ENCODE data around the gene SPDYE2B.
"Not testable (repeated sequence)": the region's sequence is repeated elsewhere in the genome, so short reads cannot be mapped to it uniquely, and the experiment has no call there.

SPDYE2B gene

GRCh38 chr7:102643404-102643803 is 6.7 kb upstream of the SPDYE2B start:
- DNase-seq = not testable (repeated sequence)

GRCh38 chr7:102647813-102648212 is 2.3 kb upstream of the SPDYE2B start:
- DNase-seq = not testable (repeated sequence)

GRCh38 chr7:102664765-102665164 is 14.6 kb downstream of the SPDYE2B start:
- DNase-seq = not testable (repeated sequence)

DNA sequence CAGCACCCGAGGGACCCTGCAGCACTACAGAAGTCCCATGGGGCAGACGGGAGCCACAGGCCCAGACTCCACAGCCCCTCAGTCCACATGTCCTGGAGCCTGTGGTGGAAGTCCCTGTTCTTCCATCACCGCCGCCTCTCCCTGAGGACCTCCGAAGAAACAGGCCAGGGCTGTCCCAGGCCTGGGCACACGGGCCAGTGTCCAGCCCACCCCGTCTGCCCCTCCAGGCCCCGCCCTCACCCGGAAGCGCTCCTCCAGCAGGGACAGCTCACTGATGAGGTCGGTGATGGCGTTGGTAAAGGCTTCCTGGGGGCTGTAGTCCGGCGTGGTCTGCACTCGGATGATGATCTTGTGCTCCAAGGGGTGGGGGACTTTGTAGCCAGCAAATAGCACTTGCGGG is 16.7 kb downstream of the SPDYE2B start:
- not testable (repeated sequence) for DNase-seq

DNA sequence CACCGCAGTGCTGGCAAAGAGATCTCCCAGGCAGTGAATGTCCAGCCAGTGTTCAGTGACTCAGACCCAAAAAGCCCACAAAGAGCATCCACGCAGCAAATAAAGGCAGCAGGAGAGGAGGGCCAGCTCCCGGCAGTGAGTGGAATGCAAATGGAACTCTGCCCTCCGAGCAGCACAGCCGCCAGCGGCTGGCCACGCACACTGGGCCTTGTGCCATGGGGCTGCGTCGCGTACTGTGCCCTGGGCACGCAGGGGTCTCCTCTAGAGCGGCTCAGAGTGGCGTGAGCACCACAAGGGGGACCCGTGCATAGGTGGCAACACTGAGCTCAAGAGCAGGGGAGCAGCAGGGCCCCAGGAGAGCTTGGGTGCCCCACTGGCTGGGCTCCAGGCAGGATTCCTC is 17.4 kb downstream of the SPDYE2B start:
- not testable (repeated sequence) for DNase-seq

GRCh38 chr7:102671166-102671955 is 21.2 kb downstream of the SPDYE2B start, which contains the start of gene POLR2J2:
POLR2J2 (minus strand) TSS chr7:102671663; CDS start chr7:102671601, 62 bp downstream.
- DNase-seq = not testable (repeated sequence)

DNA sequence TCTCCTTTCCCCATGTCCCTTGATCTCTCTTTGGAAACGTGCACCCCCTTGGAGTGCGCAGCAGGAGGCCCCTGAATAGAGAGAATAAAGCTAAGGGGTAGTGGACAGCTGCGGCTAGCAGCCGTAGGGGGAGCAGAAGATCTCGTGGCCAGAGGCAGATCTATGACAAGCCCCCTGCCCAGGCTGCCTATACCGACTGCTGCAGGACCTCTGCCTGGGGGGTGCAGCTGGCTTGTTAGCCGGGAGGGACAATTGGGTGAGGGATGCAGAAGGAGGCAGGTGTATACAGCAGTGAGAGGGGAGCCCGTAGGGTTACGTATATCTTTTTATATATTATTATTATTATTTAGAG is 21.8 kb downstream of the SPDYE2B start:
- DNase-seq = not testable (repeated sequence)

DNA sequence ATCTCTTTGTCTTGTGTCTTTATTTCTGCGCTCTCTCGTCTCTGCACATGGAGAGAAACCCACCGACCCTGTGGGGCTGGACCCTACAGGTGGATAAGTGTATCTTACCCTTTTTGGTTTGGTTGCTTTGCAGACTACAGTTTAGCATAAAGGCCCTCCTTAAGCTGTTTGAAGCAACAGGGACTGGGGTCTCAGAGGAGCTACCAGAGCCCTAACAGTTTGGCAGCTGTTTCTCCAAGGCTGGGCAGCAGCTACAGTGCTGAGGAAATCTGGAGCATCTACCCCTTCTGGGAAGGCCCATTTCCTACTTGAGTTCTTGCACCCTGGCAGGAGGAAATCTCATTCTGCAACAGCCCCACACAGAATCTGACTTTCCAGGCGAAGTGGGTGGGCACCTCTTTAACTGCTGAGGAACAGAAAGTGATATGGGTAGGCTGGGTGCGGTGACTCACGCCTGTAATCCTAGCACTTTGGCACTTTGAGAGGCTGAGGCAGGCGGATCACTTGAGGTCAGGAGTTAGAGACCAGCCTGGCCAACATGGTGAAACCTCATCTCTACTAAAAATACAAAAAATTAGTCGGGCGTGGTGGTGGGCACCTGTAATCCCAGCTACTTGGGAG is 23.4 kb downstream of the SPDYE2B start:
- DNase-seq = not testable (repeated sequence)

GRCh38 chr7:102675545-102675944 is 25.4 kb downstream of the SPDYE2B start:
- DNase-seq = not testable (repeated sequence)

DNA sequence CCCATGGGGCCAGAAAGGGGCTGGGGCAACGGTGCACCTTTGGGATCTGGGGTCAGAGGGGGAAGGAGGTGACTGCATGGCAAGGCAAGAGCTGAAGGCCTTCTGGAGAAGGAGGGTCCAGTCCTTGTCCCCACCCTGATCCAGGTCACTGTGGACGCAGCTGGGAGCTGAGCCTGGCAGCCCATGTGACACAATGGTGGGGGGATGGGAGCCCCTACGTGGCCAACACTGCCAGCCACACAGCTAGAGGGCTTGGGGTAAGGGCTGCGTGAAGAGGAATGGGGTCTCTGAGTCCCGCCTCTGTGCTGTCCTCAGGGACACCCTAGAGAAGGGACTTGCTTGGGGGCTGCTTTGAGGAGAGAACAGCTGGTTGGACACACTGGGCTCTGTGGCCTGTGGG is 30.7 kb downstream of the SPDYE2B start:
- not testable (repeated sequence) for DNase-seq

DNA sequence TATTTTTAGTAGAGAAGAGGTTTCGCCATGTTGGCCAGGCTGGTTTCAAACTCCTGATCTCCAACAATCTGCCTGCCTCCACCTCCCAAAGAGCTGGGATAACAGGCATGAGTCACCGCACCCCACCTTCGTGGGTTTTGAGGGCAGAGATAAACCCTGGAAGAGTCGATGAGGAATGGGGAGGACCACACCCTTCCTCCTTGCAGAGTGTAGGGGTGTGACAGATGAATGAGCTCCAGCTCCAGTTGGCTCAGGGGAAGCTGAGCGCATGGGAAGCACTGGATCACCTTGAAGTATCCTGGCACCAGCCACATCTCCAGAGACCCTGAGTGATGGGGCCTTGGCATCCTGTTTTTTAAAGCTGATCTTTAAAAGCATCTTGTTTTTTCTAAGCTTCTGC is 32.4 kb downstream of the SPDYE2B start:
- DNase-seq = not testable (repeated sequence)

DNA sequence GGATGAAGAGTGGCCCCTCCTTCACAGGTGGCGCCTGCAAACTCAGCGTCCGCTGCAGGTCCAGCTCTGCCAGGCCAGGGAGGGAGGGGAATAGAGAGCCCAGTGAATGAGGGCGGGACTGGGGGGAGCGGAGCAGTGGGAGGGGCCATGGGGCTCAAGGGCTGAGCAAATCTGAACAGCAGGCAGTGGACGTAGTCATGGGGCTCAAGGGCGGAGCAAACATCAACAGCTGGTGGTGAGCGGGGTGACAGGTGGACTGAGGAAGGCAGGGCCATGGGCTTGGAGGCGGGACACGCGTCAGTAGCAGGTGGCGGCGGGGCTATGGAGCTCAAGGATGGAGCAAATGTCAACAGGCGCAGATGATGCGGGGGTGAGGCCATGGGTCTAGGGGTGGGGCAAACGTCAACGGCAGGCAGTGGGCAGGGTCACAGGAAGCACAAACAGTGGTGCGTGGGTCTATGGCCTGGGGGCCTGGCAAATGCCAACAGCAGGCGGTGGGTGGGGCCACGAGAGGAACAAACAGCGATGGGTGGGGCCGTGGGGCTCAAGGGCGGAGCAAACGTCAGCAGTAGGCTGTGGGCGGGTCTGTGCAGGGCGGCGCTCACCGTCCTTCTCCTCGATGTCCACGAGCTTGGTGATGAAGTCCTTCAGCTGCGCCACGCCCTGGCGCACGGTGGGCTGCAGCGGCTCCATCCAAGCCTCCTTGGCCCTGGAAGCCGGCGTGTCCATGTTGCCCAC is 38.3 kb downstream of the SPDYE2B start:
- DNase-seq = not testable (repeated sequence)

GRCh38 chr7:102689436-102690282 is 39.5 kb downstream of the SPDYE2B start:
- DNase-seq = not testable (repeated sequence)

DNA sequence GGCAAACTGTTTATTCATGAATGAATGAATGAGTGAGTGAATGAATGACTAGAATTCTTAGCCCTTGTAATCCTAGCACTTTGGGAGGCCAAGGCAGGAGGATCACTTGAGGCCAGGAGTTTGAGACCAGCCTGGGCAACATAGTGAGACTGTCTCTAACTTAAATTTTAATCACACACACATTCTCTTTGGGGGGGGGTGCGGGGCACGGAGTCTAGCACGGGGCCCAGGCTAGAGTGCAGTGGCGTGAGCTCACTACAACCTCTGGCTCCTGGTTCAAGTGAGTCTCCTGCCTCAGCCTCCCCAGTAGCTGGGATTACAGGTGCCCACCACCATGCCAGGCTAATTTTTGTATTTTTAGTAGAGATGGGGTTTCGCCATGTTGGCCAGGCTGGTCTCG is 40.5 kb downstream of the SPDYE2B start:
- not testable (repeated sequence) for DNase-seq

- not testable (repeated sequence) for DNase-seq
Observed at GRCh38 chr7:102694008-102694407, 43.9 kb downstream of the SPDYE2B start.

DNA sequence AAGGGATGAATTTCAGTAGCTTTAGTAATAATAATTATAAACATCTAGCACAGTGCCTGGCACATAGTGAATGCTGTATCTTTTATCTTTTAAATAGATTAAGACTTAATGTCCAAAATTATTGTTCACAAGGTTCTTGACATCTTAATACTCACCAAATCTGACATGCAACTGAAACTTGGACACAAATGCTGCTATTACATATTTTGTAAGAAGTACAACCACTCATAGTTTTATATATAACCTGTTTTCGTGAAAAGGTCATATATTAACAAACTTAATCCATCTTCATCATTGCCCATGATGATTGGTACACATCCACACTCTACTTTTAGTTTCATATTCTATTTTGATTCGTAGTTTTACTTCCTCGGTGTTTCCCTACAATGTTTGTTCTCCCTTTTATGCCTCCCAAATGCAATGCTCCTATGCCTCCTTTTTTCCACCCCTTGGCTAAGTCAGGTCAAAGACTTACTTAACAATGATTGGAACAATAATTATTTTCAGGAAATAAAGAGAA is 45.0 kb downstream of the SPDYE2B start:
- not testable (repeated sequence) for DNase-seq

GRCh38 chr7:102696009-102696408 is 45.9 kb downstream of the SPDYE2B start:
- not testable (repeated sequence) for DNase-seq

DNA sequence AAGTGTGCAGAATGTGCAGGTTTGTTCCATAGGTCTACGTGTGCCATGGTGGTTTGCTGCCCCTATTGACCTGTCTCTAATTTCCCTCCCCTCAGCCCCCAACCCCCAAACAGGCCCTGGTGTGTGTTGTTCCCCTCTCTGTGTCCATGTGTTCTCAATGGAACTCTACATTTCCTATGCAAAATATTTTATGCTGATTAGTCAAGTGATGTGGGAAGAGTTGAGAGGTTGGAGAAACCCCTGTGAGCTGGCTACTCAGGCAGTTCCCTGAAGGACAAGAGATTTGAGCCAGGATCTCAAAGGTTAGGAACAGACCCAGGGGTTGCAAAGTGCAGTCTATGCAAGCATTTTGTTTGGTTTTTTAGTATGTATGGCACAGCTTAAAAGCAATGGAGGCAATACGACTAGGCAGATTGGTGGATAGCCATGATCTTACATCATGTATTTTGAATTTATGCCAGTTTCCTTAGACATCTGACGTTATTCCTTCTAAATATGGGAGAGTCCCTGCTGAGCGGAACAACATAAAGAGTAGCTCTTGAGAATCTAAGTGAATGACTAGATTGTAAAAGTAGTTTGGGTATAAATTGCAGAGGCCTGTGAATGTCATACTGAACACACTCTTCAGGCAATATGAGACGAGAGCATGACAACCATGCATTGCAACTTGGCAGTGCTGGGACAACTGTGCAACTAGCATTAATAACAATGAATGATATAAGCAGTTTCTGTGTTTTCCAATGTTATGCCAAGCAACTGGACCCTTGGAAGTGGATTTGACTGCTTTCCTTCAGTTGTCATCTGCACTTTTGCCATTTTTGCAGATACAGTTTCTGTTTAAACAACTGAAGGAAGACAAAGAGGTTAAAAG is 47.8 kb downstream of the SPDYE2B start:
- not testable (repeated sequence) for DNase-seq

DNA sequence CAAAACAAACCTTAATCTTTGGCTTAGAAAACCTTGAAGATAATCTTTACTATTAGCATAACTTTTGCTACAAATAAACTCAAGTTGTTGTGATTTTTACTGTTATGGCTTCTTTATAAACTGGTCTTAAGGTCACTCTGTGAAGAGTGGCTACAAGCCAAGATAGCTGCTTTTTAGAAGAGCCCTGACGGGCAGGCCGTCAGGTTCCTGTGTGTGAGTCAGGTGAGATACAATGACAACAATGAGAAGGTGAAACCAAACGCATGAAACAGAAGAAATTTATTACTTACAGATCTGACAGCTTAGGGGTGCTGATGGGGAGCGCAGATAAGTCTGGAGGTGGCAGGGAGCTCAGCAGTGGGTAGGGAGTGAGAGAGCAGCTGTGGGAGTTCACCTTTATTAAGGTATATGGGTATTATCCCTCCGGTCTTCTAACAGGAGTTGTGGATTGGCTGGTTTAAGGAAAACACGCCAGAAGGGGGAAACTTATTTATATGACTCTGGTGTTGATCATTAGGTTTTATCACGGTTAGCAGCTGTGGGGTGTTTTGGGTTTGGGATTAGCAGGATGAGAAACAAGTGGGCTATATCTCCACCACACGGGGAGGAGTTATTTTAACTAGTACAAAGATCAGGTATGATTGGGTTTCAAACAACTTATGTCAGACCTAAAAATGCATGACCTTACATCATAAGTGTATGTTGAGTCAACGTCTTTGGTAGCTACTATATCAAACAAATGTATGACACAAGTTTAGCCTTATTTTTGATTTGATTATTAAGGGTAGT is 49.0 kb downstream of the SPDYE2B start:
- DNase-seq = not testable (repeated sequence)

All from fibroblast of skin of right quadriceps (primary cell).